HG03432 (cell line): Measurements from ENCODE around the gene NOXO1.
"Not testable (repeated sequence)": the region's sequence is repeated elsewhere in the genome, so short reads cannot be mapped to it uniquely, and the experiment has no call there.

Experiments used
- ATAC-seq: cut with Tn5 transposase; IDR thresholded peaks from one replicate; pipeline ENCODE4 v1.9.1; 2021; ENCODE audit warnings: mild to moderate bottlenecking, moderate library complexity; ENCODE audit not compliant: unreplicated experiment

NOXO1 gene

DNA sequence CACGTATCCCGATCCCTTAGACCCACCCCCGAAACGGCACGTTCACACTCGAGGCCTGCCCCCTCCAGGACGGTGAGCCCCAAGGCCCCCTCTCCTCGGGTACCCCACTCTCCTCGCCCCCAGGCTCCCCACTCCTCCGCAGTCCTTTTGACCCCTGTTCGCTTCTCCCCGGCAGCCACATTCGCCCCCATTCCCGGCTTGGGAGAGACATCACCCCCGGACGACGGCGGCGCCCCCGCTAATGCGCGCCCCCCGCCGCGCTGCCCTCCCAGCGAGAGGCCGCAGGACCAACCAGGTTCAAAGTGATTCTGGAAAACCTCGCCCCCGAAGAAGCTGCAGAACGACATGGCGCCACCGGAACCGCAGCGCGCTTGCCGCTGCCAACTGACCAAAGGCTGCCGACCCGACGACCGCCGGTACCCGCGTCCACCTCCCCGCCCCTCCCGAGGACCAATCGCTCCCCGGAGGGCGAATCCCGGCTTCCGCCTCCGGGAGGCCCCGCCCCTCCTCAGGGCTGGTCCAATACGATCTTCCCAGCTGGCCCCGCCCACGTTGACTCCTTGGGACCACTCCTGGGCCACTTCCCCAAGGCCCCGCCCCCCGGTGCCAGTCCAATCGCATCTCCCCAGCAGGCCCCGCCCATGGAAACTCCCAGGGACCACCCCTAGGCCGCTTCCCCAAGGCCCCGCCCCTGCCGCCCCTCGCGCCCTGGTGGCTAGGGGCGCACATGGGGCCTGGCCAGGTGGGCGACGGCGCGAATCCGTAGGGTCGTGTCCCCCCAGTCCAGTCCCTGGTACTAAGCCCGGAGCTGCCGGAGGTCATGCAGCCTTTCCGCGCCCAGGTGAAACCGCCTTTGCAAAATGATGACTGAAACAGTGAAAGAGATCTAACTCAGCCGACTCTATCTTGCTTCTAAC lies 38.2 kb downstream of the NOXO1 start, which contains the start of gene MSRB1:
Gene MSRB1 (minus strand): TSS at position 390 of the 917 bp plus-strand sequence. CDS start 43 bp downstream, at position 347.
- peak; percentile 92 for ATAC-seq

- no peak for ATAC-seq
Observed at GRCh38 chr16:1942047-1942809, 39.0 kb downstream of the NOXO1 start.

- no peak for ATAC-seq
Observed at GRCh38 chr16:1941162-1942046, 39.9 kb downstream of the NOXO1 start.

DNA sequence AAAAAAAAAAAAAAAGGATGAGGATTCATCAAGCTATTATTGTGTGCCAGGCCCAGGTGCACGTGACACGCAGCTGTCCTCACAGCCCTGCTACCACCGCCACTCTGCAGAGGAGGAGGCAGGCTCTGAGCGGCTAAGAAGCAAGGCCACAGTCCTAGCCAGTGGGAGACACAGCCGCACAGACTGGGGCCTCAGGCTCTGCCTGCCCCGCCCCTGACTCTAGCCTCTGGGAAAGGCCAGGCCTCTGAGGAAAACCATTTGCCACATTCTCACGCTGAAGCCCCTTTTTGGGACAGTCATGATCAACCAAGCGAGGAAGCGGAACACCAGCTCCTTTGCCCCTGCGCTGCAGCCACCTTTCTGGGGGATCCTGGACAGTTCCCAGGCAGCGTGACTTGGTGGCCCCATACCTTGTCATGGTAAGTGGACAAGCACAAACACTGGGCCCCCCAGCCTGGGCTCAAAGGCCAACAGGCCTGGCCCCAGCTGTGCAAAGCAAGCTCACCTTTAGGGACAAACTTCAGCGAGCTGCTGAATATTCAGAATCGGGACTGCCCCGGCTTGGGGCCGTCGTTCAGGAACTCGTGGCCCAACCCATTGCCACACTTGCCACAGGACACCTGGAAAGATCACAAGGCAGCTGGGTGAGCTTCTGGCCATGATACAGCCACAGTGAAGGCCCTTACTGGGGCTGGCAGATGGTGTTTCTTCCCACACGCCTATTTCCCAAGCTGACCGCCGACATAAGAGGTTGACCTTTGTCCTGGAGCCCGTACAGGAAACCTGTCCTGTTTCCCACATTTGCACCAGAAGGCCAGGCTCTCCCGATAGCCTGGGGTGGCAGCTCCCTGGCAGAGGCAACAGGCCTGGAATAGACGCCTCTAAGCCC lies 40.8 kb downstream of the NOXO1 start:
- ATAC-seq: no peak

GRCh38 chr16:1939833-1940232 lies 41.4 kb downstream of the NOXO1 start:
- ATAC-seq: not testable (repeated sequence)

GRCh38 chr16:1938910-1939309 lies 42.4 kb downstream of the NOXO1 start:
- ATAC-seq: no peak

- no peak for ATAC-seq
Observed at GRCh38 chr16:1938316-1938715, 43.0 kb downstream of the NOXO1 start.

DNA sequence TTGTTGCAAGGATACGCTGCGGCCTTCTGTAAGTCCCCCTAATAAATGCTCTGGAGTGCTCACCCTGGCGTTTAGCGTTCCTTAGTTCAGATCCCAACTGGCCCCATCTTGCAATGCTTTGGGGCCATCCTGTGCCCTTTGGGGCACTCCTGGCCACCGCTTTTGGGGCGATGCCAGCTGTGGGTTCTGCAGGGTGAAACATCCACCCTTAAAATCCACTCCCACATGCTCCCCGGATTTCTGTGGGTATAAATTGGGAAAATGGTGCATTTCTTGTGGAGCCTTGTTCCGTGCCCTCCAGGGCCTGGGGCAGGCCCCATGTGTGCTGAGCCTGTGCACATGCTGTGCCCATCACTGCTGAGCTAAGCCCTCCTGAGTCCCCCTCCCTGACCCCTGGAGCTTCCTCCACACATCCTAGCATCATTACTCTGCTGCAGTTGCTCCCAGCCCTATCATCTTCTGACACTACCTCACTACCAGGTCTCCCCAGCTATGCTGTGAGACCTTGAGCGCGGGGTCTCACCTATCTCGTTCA lies 44.3 kb downstream of the NOXO1 start:
- no peak for ATAC-seq

DNA sequence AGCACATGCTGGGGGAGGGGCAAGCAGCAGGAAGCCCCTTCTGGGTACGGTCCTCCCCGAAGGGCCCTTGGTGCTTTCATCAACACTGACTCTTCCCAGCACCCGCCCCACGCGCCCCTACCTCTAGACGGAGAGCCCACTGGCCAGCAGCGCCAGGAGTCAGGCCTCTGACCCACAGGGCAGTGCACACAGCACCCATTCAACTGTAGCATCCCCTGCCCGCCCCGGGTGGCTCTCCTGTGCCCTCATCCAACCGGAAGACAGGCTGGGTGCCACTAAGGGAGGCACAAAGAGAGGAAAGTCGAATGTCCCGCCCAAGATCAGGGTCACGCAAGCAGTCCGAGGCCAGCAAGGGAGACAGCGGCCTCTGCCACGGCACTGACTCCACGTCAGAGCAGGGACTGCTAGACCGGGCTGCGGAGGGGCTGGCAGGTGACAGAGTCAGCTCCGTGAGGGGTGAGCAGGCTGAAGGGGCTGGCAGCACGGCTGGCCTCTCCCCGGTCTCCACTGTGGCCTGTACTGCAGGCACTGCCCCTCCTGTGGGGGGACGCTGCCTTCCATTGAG lies 48.1 kb downstream of the NOXO1 start:
- ATAC-seq: no peak

GRCh38 chr16:1932050-1933028 lies 48.9 kb downstream of the NOXO1 start:
- no peak for ATAC-seq

- ATAC-seq: no peak
Observed at GRCh38 chr16:1930338-1930720, 50.9 kb downstream of the NOXO1 start.

DNA sequence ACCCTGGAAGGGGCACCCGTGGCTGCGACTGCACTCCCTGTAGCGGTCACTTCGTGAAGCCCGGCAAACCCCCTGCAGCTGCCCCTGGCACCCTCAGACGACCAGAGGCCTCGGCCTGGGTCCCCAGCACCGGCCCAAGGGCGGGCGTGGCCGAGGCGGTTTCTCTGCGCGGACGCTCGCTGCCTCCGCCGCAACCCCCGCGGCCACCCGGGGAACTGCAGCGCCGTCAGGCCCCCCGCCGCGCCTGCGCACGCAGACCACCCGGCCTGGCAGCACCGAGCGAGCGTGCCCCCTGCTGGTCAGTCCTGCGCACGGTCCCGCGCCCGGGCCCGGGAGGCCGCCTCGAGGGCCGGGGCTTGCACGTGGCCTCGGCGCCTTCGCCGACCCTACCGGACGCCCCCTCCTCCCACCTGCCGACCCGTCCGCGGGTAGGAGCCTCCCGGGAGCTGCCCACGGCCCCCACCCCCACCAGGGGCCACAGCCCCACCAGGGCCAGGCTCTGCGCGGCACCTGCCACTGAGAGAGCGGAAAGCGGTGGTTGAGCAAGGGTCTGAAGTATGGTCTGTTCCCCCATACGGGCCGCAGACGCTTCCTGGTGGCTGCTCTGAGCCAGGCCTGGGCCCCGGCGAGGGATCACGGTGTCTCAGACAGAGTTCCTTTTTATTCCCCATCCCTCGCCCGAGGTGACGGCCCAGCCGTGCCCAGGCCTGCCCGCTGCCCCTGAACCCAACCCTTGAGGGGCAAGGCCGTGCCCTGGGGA lies 51.5 kb downstream of the NOXO1 start:
- peak; percentile 90 for ATAC-seq

- ATAC-seq: peak; percentile 40
Observed at GRCh38 chr16:1929105-1929504, 52.2 kb downstream of the NOXO1 start.
